ENCODE results near the gene C9orf72. TPM values are rescaled to one million over a fixed set of nuclear protein-coding genes. Genes with fewer than 3 reads are reported as not detected.
"Not testable (repeated sequence)": the region's sequence is repeated elsewhere in the genome, so short reads cannot be mapped to it uniquely, and the experiment has no call there.

C9orf72 gene
- total RNA-seq, 1 experiment from 2014 or later = 5.9 TPM

GRCh38 chr9:27618066-27618465, 44.8 kb upstream of the C9orf72 start:
- DNase-seq (ENCODE audit: low spot score) = no peak
- Histone ChIP-seq H3K4me3 (ENCODE audit: low read depth, low read length, poor library complexity, severe bottlenecking) (no peak overlapping the region), H3K27me3 (replicated peaks; ENCODE audit: insufficient read depth, low read depth, low read length, poor library complexity) (peaks cover 16% of the 10 kb centered on the region), H3K4me1 (ENCODE audit: insufficient read depth, low read length, poor library complexity, severe bottlenecking) (no peaks in the 10 kb centered on the region), H3K36me3 (ENCODE audit: insufficient read depth, low read length, poor library complexity, severe bottlenecking) (no peaks in the 10 kb centered on the region), H3K9me3 (ENCODE audit: low read depth, low read length, poor library complexity, severe bottlenecking) (no peaks in the 10 kb centered on the region), H3K27ac (ENCODE audit: low read depth, low read length, poor library complexity, severe bottlenecking) (no peak overlapping the region)
- POLR2A ChIA-PET (ENCODE audit: low non-redundant PET) = no interaction called here
- CTCF ChIA-PET = no interaction called here
- intact Hi-C loops (cut with micrococcal nuclease; ENCODE audit: unreplicated experiment) = no loop called here
- TF ChIP-seq, protein P1, sequence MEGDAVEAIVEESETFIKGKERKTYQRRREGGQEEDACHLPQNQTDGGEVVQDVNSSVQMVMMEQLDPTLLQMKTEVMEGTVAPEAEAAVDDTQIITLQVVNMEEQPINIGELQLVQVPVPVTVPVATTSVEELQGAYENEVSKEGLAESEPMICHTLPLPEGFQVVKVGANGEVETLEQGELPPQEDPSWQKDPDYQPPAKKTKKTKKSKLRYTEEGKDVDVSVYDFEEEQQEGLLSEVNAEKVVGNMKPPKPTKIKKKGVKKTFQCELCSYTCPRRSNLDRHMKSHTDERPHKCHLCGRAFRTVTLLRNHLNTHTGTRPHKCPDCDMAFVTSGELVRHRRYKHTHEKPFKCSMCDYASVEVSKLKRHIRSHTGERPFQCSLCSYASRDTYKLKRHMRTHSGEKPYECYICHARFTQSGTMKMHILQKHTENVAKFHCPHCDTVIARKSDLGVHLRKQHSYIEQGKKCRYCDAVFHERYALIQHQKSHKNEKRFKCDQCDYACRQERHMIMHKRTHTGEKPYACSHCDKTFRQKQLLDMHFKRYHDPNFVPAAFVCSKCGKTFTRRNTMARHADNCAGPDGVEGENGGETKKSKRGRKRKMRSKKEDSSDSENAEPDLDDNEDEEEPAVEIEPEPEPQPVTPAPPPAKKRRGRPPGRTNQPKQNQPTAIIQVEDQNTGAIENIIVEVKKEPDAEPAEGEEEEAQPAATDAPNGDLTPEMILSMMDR (conservative IDR thresholded peaks at IDR 0.05; ENCODE audit: low read depth, low read length) = no peak
- no peak for TF ChIP-seq EZH2 (IDR thresholded peaks at IDR 0.05; ENCODE audit: borderline replicate concordance, low read depth, low read length, poor library complexity, severe bottlenecking)
- no TSS peak for BruUV-seq (replicated peaks)

DNA sequence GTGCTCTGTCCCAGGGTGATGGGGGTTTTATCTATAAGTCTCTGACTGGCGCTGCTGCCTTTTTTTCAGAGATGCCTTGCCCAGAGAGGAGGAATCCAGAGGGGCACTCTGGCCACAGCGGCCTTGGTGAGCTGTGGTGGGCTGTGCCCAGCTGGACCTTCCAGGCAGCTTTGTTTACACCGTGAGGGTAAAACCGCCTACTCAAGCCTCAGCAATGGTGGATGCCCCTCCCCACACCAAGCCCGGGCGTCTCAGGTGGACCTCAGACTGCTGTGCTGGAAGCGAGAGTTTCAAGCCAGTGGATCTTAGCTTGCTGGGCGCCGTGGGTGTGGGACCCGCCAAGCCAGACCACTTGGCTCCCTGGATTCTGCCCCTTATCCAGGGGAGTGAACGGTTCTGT, 41.3 kb upstream of the C9orf72 start:
- DNase-seq (ENCODE audit: low spot score) = no peak
- BruUV-seq (replicated peaks) = no TSS peak
- H3K4me1 ChIP-seq (ENCODE audit: insufficient read depth, low read length, poor library complexity, severe bottlenecking) = no peaks in the 10 kb centered on the region

GRCh38 chr9:27612036-27612435, 38.8 kb upstream of the C9orf72 start:
- CTCF ChIA-PET; POLR2A ChIA-PET (ENCODE audit: low non-redundant PET); BruUV-seq (replicated peaks); H3K4me1 ChIP-seq (ENCODE audit: insufficient read depth, low read length, poor library complexity, severe bottlenecking); H3K27me3 ChIP-seq (replicated peaks; ENCODE audit: insufficient read depth, low read depth, low read length, poor library complexity); H3K36me3 ChIP-seq (ENCODE audit: insufficient read depth, low read length, poor library complexity, severe bottlenecking); intact Hi-C loops (cut with micrococcal nuclease; ENCODE audit: unreplicated experiment); H3K4me3 ChIP-seq (ENCODE audit: low read depth, low read length, poor library complexity, severe bottlenecking); DNase-seq (ENCODE audit: low spot score); H3K27ac ChIP-seq (ENCODE audit: low read depth, low read length, poor library complexity, severe bottlenecking); H3K9me3 ChIP-seq (ENCODE audit: low read depth, low read length, poor library complexity, severe bottlenecking): not testable (repeated sequence)

More for the DNA sequence above, 41.3 kb upstream of the C9orf72 start:
- no peak overlapping the region for H3K27ac ChIP-seq (ENCODE audit: low read depth, low read length, poor library complexity, severe bottlenecking)
- no peaks in the 10 kb centered on the region for H3K9me3 ChIP-seq (ENCODE audit: low read depth, low read length, poor library complexity, severe bottlenecking)
- no peaks in the 10 kb centered on the region for H3K36me3 ChIP-seq (ENCODE audit: insufficient read depth, low read length, poor library complexity, severe bottlenecking)
- ChIA-PET CTCF (no interaction called here), POLR2A (ENCODE audit: low non-redundant PET) (no interaction called here)
- TF ChIP-seq, protein P1 (conservative IDR thresholded peaks at IDR 0.05; ENCODE audit: low read depth, low read length) = no peak
- TF ChIP-seq EZH2 (IDR thresholded peaks at IDR 0.05; ENCODE audit: borderline replicate concordance, low read depth, low read length, poor library complexity, severe bottlenecking) = no peak
- no peak overlapping the region for H3K4me3 ChIP-seq (ENCODE audit: low read depth, low read length, poor library complexity, severe bottlenecking)
- peaks cover 18% of the 10 kb centered on the region for H3K27me3 ChIP-seq (replicated peaks; ENCODE audit: insufficient read depth, low read depth, low read length, poor library complexity)
- intact Hi-C loops (cut with micrococcal nuclease; ENCODE audit: unreplicated experiment) = no loop called here

- POLR2A ChIA-PET (ENCODE audit: low non-redundant PET) = no interaction called here
- intact Hi-C loops (cut with micrococcal nuclease; ENCODE audit: unreplicated experiment) = no loop called here
- TF ChIP-seq, protein P1 (conservative IDR thresholded peaks at IDR 0.05; ENCODE audit: low read depth, low read length) = no peak
- no peak for DNase-seq (ENCODE audit: low spot score)
- CTCF ChIA-PET = no interaction called here
- peaks cover 6% of the 10 kb centered on the region for H3K27me3 ChIP-seq (replicated peaks; ENCODE audit: insufficient read depth, low read depth, low read length, poor library complexity)
- H3K27ac ChIP-seq (ENCODE audit: low read depth, low read length, poor library complexity, severe bottlenecking) = no peak overlapping the region
- no peaks in the 10 kb centered on the region for H3K4me1 ChIP-seq (ENCODE audit: insufficient read depth, low read length, poor library complexity, severe bottlenecking)
- H3K9me3 ChIP-seq (ENCODE audit: low read depth, low read length, poor library complexity, severe bottlenecking) = no peaks in the 10 kb centered on the region
- H3K4me3 ChIP-seq (ENCODE audit: low read depth, low read length, poor library complexity, severe bottlenecking) = no peak overlapping the region
- BruUV-seq (replicated peaks) = no TSS peak
- H3K36me3 ChIP-seq (ENCODE audit: insufficient read depth, low read length, poor library complexity, severe bottlenecking) = no peaks in the 10 kb centered on the region
Observed at GRCh38 chr9:27610622-27611021, 37.3 kb upstream of the C9orf72 start.

All from A673 (cell line).